Calu3 (cell line): ENCODE measurements around the gene RALGPS2. TPM values are rescaled to one million over a fixed set of nuclear protein-coding genes. Genes with fewer than 3 reads are reported as not detected.

Source experiments
- BruUV-seq: library from RNA; stranded (reverse); fragments of 400-500 nt; replicated peaks from 2 replicates; lab custom pipeline; 2021; lab: Mats Ljungman, UMichigan
- CTCF ChIA-PET: fragments of 300-600 bp; sonication (Branson Sonifier 250); formaldehyde crosslinking; loops from one replicate; lab custom pipeline; 2022; ENCODE audit warnings: antibody characterized with exemption; lab: Charles Lee
- DNase-seq: peaks from one replicate; pipeline ENCODE4 v3.0.0; 2022
- H3K27ac Mint-ChIP-seq: one replicate; pipeline ENCODE4 v1.8.0; 2022; ENCODE audit warnings: mixed read lengths; ENCODE audit not compliant: unreplicated experiment
- H3K27me3 Mint-ChIP-seq: one replicate; pipeline ENCODE4 v1.8.0; 2022; ENCODE audit warnings: mixed read lengths; ENCODE audit not compliant: unreplicated experiment
- H3K36me3 Mint-ChIP-seq: one replicate; pipeline ENCODE4 v1.8.0; 2022; ENCODE audit warnings: mild to moderate bottlenecking, moderate library complexity, mixed read lengths; ENCODE audit not compliant: insufficient read depth, unreplicated experiment
- H3K4me1 Mint-ChIP-seq: one replicate; pipeline ENCODE4 v1.8.0; 2022; ENCODE audit warnings: mild to moderate bottlenecking, low read depth, mixed read lengths; ENCODE audit not compliant: unreplicated experiment
- H3K4me3 Mint-ChIP-seq: one replicate; pipeline ENCODE4 v1.8.0; 2022; ENCODE audit warnings: mild to moderate bottlenecking, low read depth, moderate library complexity, mixed read lengths; ENCODE audit not compliant: unreplicated experiment
- H3K9me3 Mint-ChIP-seq: one replicate; pipeline ENCODE4 v1.8.0; 2022; ENCODE audit warnings: low read depth, mixed read lengths; ENCODE audit not compliant: unreplicated experiment
- intact Hi-C: fragments of 100-400 bp; cut with micrococcal nuclease; formaldehyde crosslinking; loops from one replicate; pipeline ENCODE4 v1.10.0; 2022; ENCODE audit not compliant: unreplicated experiment
- total RNA-seq: library from RNA; stranded (reverse); gene quantifications from 2 replicates; pipeline ENCODE4 v1.2.3, GENCODE V29; 2022
- TF ChIP-seq, protein P1 (sequence below): fragments of 200-600 bp; IDR thresholded peaks from one replicate; pipeline ENCODE4 v1.8.0; 2022; ENCODE audit warnings: antibody characterized with exemption; ENCODE audit not compliant: unreplicated experiment

The RALGPS2 gene
- total RNA-seq, 1 experiment from 2014 or later: 47.6 TPM

DNA sequence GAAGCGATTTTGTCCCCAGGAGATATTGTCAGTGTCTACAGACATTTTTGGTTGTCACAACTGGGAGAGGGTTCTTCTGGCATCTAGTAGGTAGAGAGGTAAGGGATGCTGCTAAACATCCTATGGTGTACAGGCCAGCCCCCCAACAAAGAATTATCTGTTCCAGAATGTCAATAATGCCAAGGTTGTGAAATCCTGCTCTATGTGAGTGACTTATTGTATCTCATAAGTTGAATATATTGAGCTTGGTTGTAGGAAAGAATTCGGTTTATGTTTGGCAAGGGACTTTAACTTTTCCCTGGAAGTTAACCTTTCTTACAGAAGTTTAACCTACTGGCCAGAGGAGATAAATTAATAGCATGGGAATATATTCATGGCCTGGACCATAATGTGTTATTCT is 198.5 kb downstream of the RALGPS2 start:
- H3K9me3 Mint-ChIP-seq: no peaks in the 10 kb centered on the region
- H3K4me1 Mint-ChIP-seq: no peaks in the 10 kb centered on the region
- no peak overlapping the region for H3K27ac Mint-ChIP-seq
- H3K4me3 Mint-ChIP-seq: no peak overlapping the region
- no peaks in the 10 kb centered on the region for H3K27me3 Mint-ChIP-seq
- no peak for DNase-seq
- intact Hi-C loops: no loop called here
- TF ChIP-seq, protein P1, sequence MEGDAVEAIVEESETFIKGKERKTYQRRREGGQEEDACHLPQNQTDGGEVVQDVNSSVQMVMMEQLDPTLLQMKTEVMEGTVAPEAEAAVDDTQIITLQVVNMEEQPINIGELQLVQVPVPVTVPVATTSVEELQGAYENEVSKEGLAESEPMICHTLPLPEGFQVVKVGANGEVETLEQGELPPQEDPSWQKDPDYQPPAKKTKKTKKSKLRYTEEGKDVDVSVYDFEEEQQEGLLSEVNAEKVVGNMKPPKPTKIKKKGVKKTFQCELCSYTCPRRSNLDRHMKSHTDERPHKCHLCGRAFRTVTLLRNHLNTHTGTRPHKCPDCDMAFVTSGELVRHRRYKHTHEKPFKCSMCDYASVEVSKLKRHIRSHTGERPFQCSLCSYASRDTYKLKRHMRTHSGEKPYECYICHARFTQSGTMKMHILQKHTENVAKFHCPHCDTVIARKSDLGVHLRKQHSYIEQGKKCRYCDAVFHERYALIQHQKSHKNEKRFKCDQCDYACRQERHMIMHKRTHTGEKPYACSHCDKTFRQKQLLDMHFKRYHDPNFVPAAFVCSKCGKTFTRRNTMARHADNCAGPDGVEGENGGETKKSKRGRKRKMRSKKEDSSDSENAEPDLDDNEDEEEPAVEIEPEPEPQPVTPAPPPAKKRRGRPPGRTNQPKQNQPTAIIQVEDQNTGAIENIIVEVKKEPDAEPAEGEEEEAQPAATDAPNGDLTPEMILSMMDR: no peak
- no TSS peak for BruUV-seq
- CTCF ChIA-PET: no interaction called here
- H3K36me3 Mint-ChIP-seq: no peaks in the 10 kb centered on the region

DNA sequence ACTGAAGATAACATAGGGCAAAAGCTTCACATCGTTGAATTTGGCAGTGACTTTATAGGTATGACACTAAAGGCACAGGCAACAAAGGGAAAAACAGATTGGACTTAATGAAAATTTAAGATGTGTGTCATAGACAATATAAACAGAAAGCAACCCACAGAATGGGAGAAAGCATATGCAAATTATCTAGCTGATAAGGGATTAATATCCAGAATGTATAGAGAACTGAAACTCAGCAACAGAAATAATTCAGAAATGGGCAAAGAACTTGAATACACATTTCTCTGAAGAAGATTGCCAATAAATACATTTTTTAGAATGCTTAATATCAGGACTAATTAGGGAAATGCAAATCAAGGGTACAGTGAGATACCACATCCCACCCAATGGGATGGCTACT is 201.0 kb downstream of the RALGPS2 start:
- Mint-ChIP-seq H3K27ac (no peak overlapping the region), H3K27me3 (no peaks in the 10 kb centered on the region), H3K4me1 (peaks cover 9% of the 10 kb centered on the region), H3K4me3 (no peak overlapping the region), H3K36me3 (no peaks in the 10 kb centered on the region), H3K9me3 (no peaks in the 10 kb centered on the region)
- no peak for DNase-seq
- intact Hi-C loops: no loop called here
- TF ChIP-seq, protein P1: no peak
- CTCF ChIA-PET: interaction anchor here (0.7 kb wide), 1 partner anchor 27 kb away, joined by 3 read pairs; no protein-coding TSS in a partner anchor
- no TSS peak for BruUV-seq

DNA sequence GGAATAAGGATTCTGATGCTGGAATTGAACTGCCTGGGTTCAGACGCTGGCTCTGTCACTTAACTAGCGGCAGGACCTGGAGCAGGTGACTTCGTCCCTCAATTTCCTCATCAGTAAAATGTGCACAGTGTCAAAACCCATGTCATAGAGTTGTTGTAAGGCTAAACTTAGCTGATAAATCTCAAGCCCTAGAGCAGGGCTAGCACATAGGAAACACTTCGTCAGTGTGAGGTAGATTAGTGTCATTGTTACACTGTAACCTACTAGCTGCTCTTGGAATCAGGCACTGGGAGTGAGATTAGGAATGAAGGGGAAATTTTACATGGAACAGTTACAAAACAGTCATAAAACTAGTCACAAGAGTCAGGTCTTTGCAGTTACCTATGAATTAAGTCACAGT is 202.0 kb downstream of the RALGPS2 start:
- H3K4me1 Mint-ChIP-seq: peaks cover 9% of the 10 kb centered on the region
- TF ChIP-seq, protein P1: no peak
- H3K27me3 Mint-ChIP-seq: no peaks in the 10 kb centered on the region
- CTCF ChIA-PET: no interaction called here
- H3K9me3 Mint-ChIP-seq: no peaks in the 10 kb centered on the region
- H3K27ac Mint-ChIP-seq: no peak overlapping the region
- no peak overlapping the region for H3K4me3 Mint-ChIP-seq
- no peaks in the 10 kb centered on the region for H3K36me3 Mint-ChIP-seq
- no peak for DNase-seq
- no TSS peak for BruUV-seq
- intact Hi-C loops: no loop called here

DNA sequence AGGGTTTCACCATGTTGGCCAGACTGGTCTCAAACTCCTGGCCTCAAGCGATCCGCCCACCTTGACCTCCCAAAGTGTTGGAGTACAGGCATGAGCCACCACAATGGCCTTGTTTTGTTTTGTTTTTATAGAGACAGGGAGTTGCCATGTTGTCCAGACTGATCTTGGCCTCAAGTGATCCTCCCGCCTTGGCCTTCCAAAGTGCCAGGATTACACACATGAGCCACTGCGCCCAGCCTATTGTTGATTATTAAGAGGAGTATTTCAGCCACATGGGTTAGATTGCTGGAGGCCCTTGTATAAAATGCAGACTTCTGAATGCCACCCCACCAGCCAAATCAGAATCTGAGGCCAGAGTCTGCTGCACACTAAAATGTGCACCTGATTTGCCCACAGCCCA is 203.0 kb downstream of the RALGPS2 start:
- BruUV-seq: no TSS peak
- intact Hi-C loops: no loop called here
- TF ChIP-seq, protein P1: no peak
- H3K4me1 Mint-ChIP-seq: peaks cover 9% of the 10 kb centered on the region
- no peaks in the 10 kb centered on the region for H3K9me3 Mint-ChIP-seq
- DNase-seq: no peak
- H3K4me3 Mint-ChIP-seq: no peak overlapping the region
- CTCF ChIA-PET: no interaction called here
- H3K36me3 Mint-ChIP-seq: no peaks in the 10 kb centered on the region
- no peaks in the 10 kb centered on the region for H3K27me3 Mint-ChIP-seq
- H3K27ac Mint-ChIP-seq: no peak overlapping the region
